WTC11 (cell line): ENCODE measurements around the gene TCF12. TPM values are rescaled to one million over a fixed set of nuclear protein-coding genes. Genes with fewer than 3 reads are reported as not detected.

Experiments
- ATAC-seq: fragments of 200-7000 bp; cut with Tn5 transposase; 2 replicates; pipeline ENCODE4 v1.10.0; 2021; ENCODE audit warnings: mild to moderate bottlenecking, moderate library complexity
- CTCF ChIA-PET: fragments of 300-600 bp; sonication (Branson Sonifier 250); formaldehyde crosslinking; loops from one replicate; lab custom pipeline; 2021; ENCODE audit warnings: antibody characterized with exemption; lab: Charles Lee
- POLR2A ChIA-PET: fragments of 350-600 bp; sonication (Branson Sonifier 250); formaldehyde crosslinking; loops from one replicate; lab custom pipeline; 2021; ENCODE audit warnings: antibody characterized with exemption; lab: Charles Lee
- DNase-seq: peaks from one replicate; pipeline ENCODE4 v3.0.0; 2021; ENCODE audit warnings: low spot score
- H3K27ac Mint-ChIP-seq: 2 replicates; pipeline ENCODE4 v1.8.0; 2021; ENCODE audit warnings: mixed read lengths
- H3K27me3 Mint-ChIP-seq: 2 replicates; pipeline ENCODE4 v1.8.0; 2021; ENCODE audit warnings: low read depth, mild to moderate bottlenecking, moderate library complexity, mixed read lengths
- H3K36me3 Mint-ChIP-seq: 2 replicates; pipeline ENCODE4 v1.8.0; 2021; ENCODE audit warnings: mixed read lengths
- H3K4me1 Mint-ChIP-seq: 2 replicates; pipeline ENCODE4 v1.8.0; 2022; ENCODE audit warnings: mixed read lengths
- H3K4me3 Mint-ChIP-seq: 2 replicates; pipeline ENCODE4 v1.8.0; 2021; ENCODE audit warnings: mild to moderate bottlenecking, moderate library complexity, mixed read lengths
- H3K9me3 Mint-ChIP-seq: 2 replicates; pipeline ENCODE4 v1.8.0; 2021; ENCODE audit warnings: mixed read lengths
- ARID4B ChIP-seq: sonication (generic); formaldehyde crosslinking; IDR thresholded peaks from 2 replicates; pipeline ENCODE4 v1.8.0; 2023; ENCODE audit warnings: missing genetic modification reagents, mild to moderate bottlenecking, borderline replicate concordance
- ATF6 ChIP-seq: sonication (generic); formaldehyde crosslinking; IDR thresholded peaks from 2 replicates; pipeline ENCODE4 v1.8.1; 2023; ENCODE audit warnings: mild to moderate bottlenecking, missing genetic modification reagents
- CDX4 ChIP-seq: fragments of 250-450 bp; sonication (Bioruptor Pico); IDR thresholded peaks from 2 replicates; pipeline ENCODE4 v1.9.0; 2021; ENCODE audit warnings: moderate library complexity, mild to moderate bottlenecking, inconsistent platforms, borderline replicate concordance
- CREB1 ChIP-seq: sonication (generic); formaldehyde crosslinking; IDR thresholded peaks from 2 replicates; pipeline ENCODE4 v1.8.0; 2023; ENCODE audit warnings: mild to moderate bottlenecking, missing genetic modification reagents
- E2F4 ChIP-seq: sonication (generic); formaldehyde crosslinking; IDR thresholded peaks from 2 replicates; pipeline ENCODE4 v1.8.1; 2022; ENCODE audit warnings: low read depth, mild to moderate bottlenecking, moderate library complexity, missing genetic modification reagents, borderline replicate concordance
- ELF4 ChIP-seq: sonication (generic); formaldehyde crosslinking; IDR thresholded peaks from 2 replicates; pipeline ENCODE4 v1.8.1; 2022; ENCODE audit warnings: low read depth, mild to moderate bottlenecking, moderate library complexity, missing genetic modification reagents
- EMX1 ChIP-seq: fragments of 250-450 bp; sonication (Bioruptor Pico); IDR thresholded peaks from 2 replicates; pipeline ENCODE4 v1.8.0; 2021; ENCODE audit warnings: mild to moderate bottlenecking
- ESRRA ChIP-seq: sonication (generic); formaldehyde crosslinking; IDR thresholded peaks from 2 replicates; pipeline ENCODE4 v1.8.1; 2022; ENCODE audit warnings: mild to moderate bottlenecking, missing genetic modification reagents, borderline replicate concordance
- ETV6 ChIP-seq: sonication (generic); formaldehyde crosslinking; IDR thresholded peaks from 2 replicates; pipeline ENCODE4 v1.8.1; 2022; ENCODE audit warnings: mild to moderate bottlenecking, missing genetic modification reagents
- FOXP1 ChIP-seq: sonication (generic); formaldehyde crosslinking; IDR thresholded peaks from 2 replicates; pipeline ENCODE4 v1.8.0; 2022; ENCODE audit warnings: missing genetic modification reagents, mild to moderate bottlenecking, moderate library complexity, borderline replicate concordance
- FOXP4 ChIP-seq: sonication (generic); formaldehyde crosslinking; IDR thresholded peaks from 2 replicates; pipeline ENCODE4 v1.8.0; 2022; ENCODE audit warnings: mild to moderate bottlenecking, missing genetic modification reagents
- IRF1 ChIP-seq: sonication (generic); formaldehyde crosslinking; IDR thresholded peaks from 2 replicates; pipeline ENCODE4 v1.8.0; 2023; ENCODE audit warnings: missing genetic modification reagents
- IRF2 ChIP-seq: sonication (generic); formaldehyde crosslinking; IDR thresholded peaks from 2 replicates; pipeline ENCODE4 v1.8.0; 2022; ENCODE audit warnings: low read depth, missing genetic modification reagents, borderline replicate concordance
- JUN ChIP-seq: sonication (generic); formaldehyde crosslinking; IDR thresholded peaks from 2 replicates; pipeline ENCODE4 v1.8.0; 2023; ENCODE audit warnings: mild to moderate bottlenecking, missing genetic modification reagents
- MXD4 ChIP-seq: fragments of 250-450 bp; sonication (Bioruptor Pico); IDR thresholded peaks from 2 replicates; pipeline ENCODE4 v1.8.0; 2021; ENCODE audit warnings: mild to moderate bottlenecking, moderate library complexity, borderline replicate concordance
- MYBL2 ChIP-seq: sonication (generic); formaldehyde crosslinking; IDR thresholded peaks from 2 replicates; pipeline ENCODE4 v1.8.1; 2023; ENCODE audit warnings: mild to moderate bottlenecking, moderate library complexity, missing genetic modification reagents
- NFATC4 ChIP-seq: fragments of 250-450 bp; sonication (Bioruptor Pico); IDR thresholded peaks from 2 replicates; pipeline ENCODE4 v1.9.0; 2021; ENCODE audit warnings: mild to moderate bottlenecking
- NR2C2 ChIP-seq: sonication (generic); formaldehyde crosslinking; IDR thresholded peaks from 2 replicates; pipeline ENCODE4 v1.8.0; 2022; ENCODE audit warnings: mild to moderate bottlenecking, missing genetic modification reagents
- SMAD4 ChIP-seq: sonication (generic); formaldehyde crosslinking; IDR thresholded peaks from 2 replicates; pipeline ENCODE4 v1.8.0; 2022; ENCODE audit warnings: mild to moderate bottlenecking, missing genetic modification reagents
- USF2 ChIP-seq: sonication (generic); formaldehyde crosslinking; IDR thresholded peaks from 2 replicates; pipeline ENCODE4 v1.8.1; 2023; ENCODE audit warnings: mild to moderate bottlenecking, missing genetic modification reagents, moderate library complexity
- ZMAT4 ChIP-seq: fragments of 250-450 bp; sonication (Bioruptor Pico); IDR thresholded peaks from 2 replicates; pipeline ENCODE4 v1.9.0; 2021; ENCODE audit warnings: mild to moderate bottlenecking
- ZNF232 ChIP-seq: sonication (generic); formaldehyde crosslinking; IDR thresholded peaks from 2 replicates; pipeline ENCODE4 v1.8.0; 2022; ENCODE audit warnings: mild to moderate bottlenecking, missing genetic modification reagents
- ZNF396 ChIP-seq: fragments of 250-450 bp; sonication (Bioruptor Pico); IDR thresholded peaks from 2 replicates; pipeline ENCODE4 v1.8.0; 2021; ENCODE audit warnings: mild to moderate bottlenecking, moderate library complexity, borderline replicate concordance
- ZNF416 ChIP-seq: fragments of 250-450 bp; sonication (Bioruptor Pico); IDR thresholded peaks from 2 replicates; pipeline ENCODE4 v1.9.0; 2021; ENCODE audit warnings: mild to moderate bottlenecking, inconsistent platforms
- ZNF671 ChIP-seq: fragments of 250-450 bp; sonication (Bioruptor Pico); IDR thresholded peaks from 2 replicates; pipeline ENCODE4 v1.8.0; 2021; ENCODE audit warnings: mild to moderate bottlenecking
- total RNA-seq: library from RNA; stranded (reverse); gene quantifications from 3 replicates; pipeline ENCODE4 v1.2.3, GENCODE V29; 2021

The TCF12 gene
- total RNA-seq, 1 experiment from 2014 or later, result 73.2 TPM

- Mint-ChIP-seq H3K27me3 (no peaks in the 10 kb centered on the region), H3K36me3 (no peaks in the 10 kb centered on the region), H3K27ac (no peak overlapping the region), H3K4me1 (peaks cover 33% of the 10 kb centered on the region), H3K4me3 (no peak overlapping the region)
- CTCF ChIA-PET, result no interaction called here
- no peak for TF ChIP-seq FOXP4 (CRISPR knock-in tag)
- no peak for TF ChIP-seq IRF1
- no peak for TF ChIP-seq ZNF232 (CRISPR knock-in tag)
- TF ChIP-seq ATF6, result no peak
- no peak for TF ChIP-seq CDX4 (CRISPR knock-in tag)
- TF ChIP-seq ZNF416 (CRISPR knock-in tag), result no peak
- TF ChIP-seq EMX1 (CRISPR knock-in tag), result no peak
- TF ChIP-seq MXD4 (CRISPR knock-in tag), result no peak
- no peak for TF ChIP-seq FOXP1 (CRISPR knock-in tag)
- TF ChIP-seq ESRRA (CRISPR knock-in tag), result no peak
- no peak for TF ChIP-seq SMAD4
- TF ChIP-seq NFATC4, result no peak
- no peak for TF ChIP-seq ETV6 (CRISPR knock-in tag)
- TF ChIP-seq ZNF396, result no peak
- TF ChIP-seq JUN (CRISPR knock-in tag), result no peak
- TF ChIP-seq, all 79 proteins: peak for 0
- ATAC-seq (no peak), DNase-seq (no peak)
- H3K9me3 Mint-ChIP-seq, result no peaks in the 10 kb centered on the region
- POLR2A ChIA-PET, result no interaction called here
Measured at GRCh38 chr15:56978898-56979662, 60.6 kb downstream of the TCF12 start.

GRCh38 chr15:56980473-56980872 lies 62.0 kb downstream of the TCF12 start:
- CTCF ChIA-PET, result no interaction called here
- no peak overlapping the region for H3K4me3 Mint-ChIP-seq
- no peaks in the 10 kb centered on the region for H3K36me3 Mint-ChIP-seq
- no peaks in the 10 kb centered on the region for H3K9me3 Mint-ChIP-seq
- H3K4me1 Mint-ChIP-seq, result peaks cover 46% of the 10 kb centered on the region
- H3K27ac Mint-ChIP-seq, result no peak overlapping the region
- DNase-seq (no peak), ATAC-seq (no peak)
- POLR2A ChIA-PET, result no interaction called here
- H3K27me3 Mint-ChIP-seq, result no peaks in the 10 kb centered on the region
- TF ChIP-seq USF2 (no peak), MYBL2 (CRISPR knock-in tag) (no peak), E2F4 (no peak), ARID4B (no peak), ZMAT4 (CRISPR knock-in tag) (no peak), ZNF671 (CRISPR knock-in tag) (no peak), ELF4 (CRISPR knock-in tag) (no peak), NR2C2 (CRISPR knock-in tag) (no peak), IRF2 (CRISPR knock-in tag) (no peak), CREB1 (CRISPR knock-in tag) (no peak)
